ENCODE measurements around the gene RRBP1.

Gene RRBP1

GRCh38 chr20:17633221-17633849, 48.7 kb downstream of the RRBP1 start:
- DNase-seq = no peak

GRCh38 chr20:17631576-17632319, 50.3 kb downstream of the RRBP1 start:
- DNase-seq = no peak

GRCh38 chr20:17630806-17631195, 51.2 kb downstream of the RRBP1 start:
- DNase-seq = no peak

GRCh38 chr20:17630151-17630805, 51.8 kb downstream of the RRBP1 start:
- no peak for DNase-seq

GRCh38 chr20:17629678-17630089, 52.4 kb downstream of the RRBP1 start:
- no peak for DNase-seq

GRCh38 chr20:17629025-17629424, 53.0 kb downstream of the RRBP1 start:
- no peak for DNase-seq

- no peak for DNase-seq
Observed at GRCh38 chr20:17628101-17628841, 53.8 kb downstream of the RRBP1 start.

- no peak for DNase-seq
Observed at GRCh38 chr20:17627101-17627955, 54.7 kb downstream of the RRBP1 start.

GRCh38 chr20:17626217-17627007, 55.6 kb downstream of the RRBP1 start:
- DNase-seq = no peak

GRCh38 chr20:17625246-17626051, 56.6 kb downstream of the RRBP1 start:
- DNase-seq = no peak

GRCh38 chr20:17624551-17625245, 57.3 kb downstream of the RRBP1 start:
- no peak for DNase-seq

- DNase-seq = no peak
Observed at GRCh38 chr20:17624070-17624469, 58.0 kb downstream of the RRBP1 start.

- no peak for DNase-seq
Observed at GRCh38 chr20:17622851-17623508, 59.1 kb downstream of the RRBP1 start.

- DNase-seq = no peak
Observed at GRCh38 chr20:17622086-17622850, 59.8 kb downstream of the RRBP1 start.

GRCh38 chr20:17621229-17621968, 60.6 kb downstream of the RRBP1 start:
- DNase-seq = no peak

- DNase-seq = no peak
Observed at GRCh38 chr20:17620371-17621228, 61.4 kb downstream of the RRBP1 start.

Data from effector CD4-positive, alpha-beta T cell (primary cell).